ENCODE data around the gene DAZL.

GRCh38 chr3:16589120-16589519 lies 16.1 kb downstream of the DAZL start:
- TF ChIP-seq CTCF (tag by site-specific recombination; IDR thresholded peaks at IDR 0.05) (no peak), REST (tag by site-specific recombination; IDR thresholded peaks at IDR 0.05) (no peak), ZNF423 (tag by site-specific recombination; IDR thresholded peaks at IDR 0.05) (no peak), ZNF677 (tag by site-specific recombination; IDR thresholded peaks at IDR 0.05) (no peak), ZSCAN23 (tag by site-specific recombination; IDR thresholded peaks at IDR 0.05) (no peak), TCF7L2 (IDR thresholded peaks at IDR 0.05; ENCODE audit: borderline replicate concordance, low read depth, low read length) (no peak), ZNF335 (tag by site-specific recombination; conservative IDR thresholded peaks at IDR 0.05) (no peak), ZNF133 (tag by site-specific recombination; IDR thresholded peaks at IDR 0.05) (no peak), ZBTB11 (tag by site-specific recombination; conservative IDR thresholded peaks at IDR 0.05; ENCODE audit: low read depth) (no peak), ZBTB10 (tag by site-specific recombination; IDR thresholded peaks at IDR 0.05) (no peak)

Measured in HEK293 (cell line).